Sigmoid colon (tissue), 4 donors: ENCODE results near the gene LAGE3.

Experiments used
- CTCF ChIP-seq, 4 experiments: fragments of 450-650 bp in 3 of 4; fragments of 200-600 bp in 1 of 4; IDR thresholded peaks; one replicate each; pipeline ENCODE4 v1.5.1; 2016 to 2019; ENCODE audit warnings: antibody characterized with exemption in 4 of 4, mild to moderate bottlenecking in 3 of 4, moderate library complexity in 2 of 4
- EP300 ChIP-seq, 4 donors: sonication (generic); formaldehyde crosslinking; IDR thresholded peaks; one replicate each; pipeline ENCODE4 v1.6.1; 2017; ENCODE audit warnings: antibody characterized with exemption in 4 of 4
- POLR2A ChIP-seq, 2 donors: fragments of 450-650 bp; IDR thresholded peaks; one replicate each; pipeline ENCODE4 v1.6.1; 2016; ENCODE audit warnings: antibody characterized with exemption in 2 of 2, mild to moderate bottlenecking in 2 of 2, moderate library complexity in 2 of 2
- POLR2AphosphoS5 ChIP-seq, 4 donors: sonication (generic); formaldehyde crosslinking; IDR thresholded peaks; one replicate each; pipeline ENCODE4 v1.6.1; 2017; ENCODE audit warnings: antibody characterized with exemption in 4 of 4

- TF ChIP-seq CTCF (IDR thresholded peaks at IDR 0.05) (no peak), POLR2A (IDR thresholded peaks at IDR 0.05) (no peak), POLR2AphosphoS5 (IDR thresholded peaks at IDR 0.05) (no peak), EP300 (IDR thresholded peaks at IDR 0.05) (no peak)
Measured at GRCh38 chrX:154435171-154435733, 43.8 kb downstream of the LAGE3 start.
